Colonic mucosa (tissue), 4 donors: ENCODE data around the gene GSTA4. TPM values are rescaled to one million over a fixed set of nuclear protein-coding genes. Genes with fewer than 3 reads are reported as not detected.
A peak's percentile ranks its signal among the peaks of the same experiment; 100 is the strongest.
"Not testable (repeated sequence)": the region's sequence is repeated elsewhere in the genome, so short reads cannot be mapped to it uniquely, and the experiment has no call there.

ENCODE experiments used
- DNase-seq: peaks from one replicate; pipeline ENCODE4 v3.0.0-alpha.2; 2020
- H3K27ac ChIP-seq: fragments of 200-600 bp; one replicate; pipeline ENCODE4 v1.8.0; 2021
- H3K27me3 ChIP-seq: fragments of 200-600 bp; one replicate; pipeline ENCODE4 v1.8.0; 2021
- H3K36me3 ChIP-seq: fragments of 200-600 bp; one replicate; pipeline ENCODE4 v1.8.0; 2021
- H3K4me1 ChIP-seq: fragments of 200-600 bp; one replicate; pipeline ENCODE4 v1.8.0; 2021; ENCODE audit warnings: mild to moderate bottlenecking
- H3K4me3 ChIP-seq: fragments of 200-600 bp; one replicate; pipeline ENCODE4 v1.8.0; 2021
- H3K9ac ChIP-seq, 2 donors: one replicate each; pipeline ENCODE4 v1.7.0; 2013; ENCODE audit warnings: control low read depth in 2 of 2, low read depth in 2 of 2, low read length in 2 of 2
- H3K9me3 ChIP-seq: fragments of 200-600 bp; one replicate; pipeline ENCODE4 v1.8.0; 2021
- intact Hi-C: fragments of 100-400 bp; cut with DNase I; formaldehyde crosslinking; loops from one replicate; pipeline ENCODE4 v1.14.1; 2022
- total RNA-seq, 2 donors: library from RNA; stranded (reverse); fragmentation: NEBNext Ultra II Directional in 1 of 2; extraction: Animal tissue kit (Norgen Biotek cat#: 25700) in 1 of 2; gene quantifications; one replicate each; pipeline ENCODE4 v1.2.1, GENCODE V29; 2021
- TF ChIP-seq, protein P1 (sequence below): fragments of 200-600 bp; IDR thresholded peaks from one replicate; pipeline ENCODE4 v1.8.0; 2022; ENCODE audit warnings: antibody characterized with exemption, mild to moderate bottlenecking
- donor health status: healthy.
- donor health status: DM: no; HTN: no; CAD: no.
- donor health status: DM: no; HTN: no; CAD: no.

Gene GSTA4, protein sequence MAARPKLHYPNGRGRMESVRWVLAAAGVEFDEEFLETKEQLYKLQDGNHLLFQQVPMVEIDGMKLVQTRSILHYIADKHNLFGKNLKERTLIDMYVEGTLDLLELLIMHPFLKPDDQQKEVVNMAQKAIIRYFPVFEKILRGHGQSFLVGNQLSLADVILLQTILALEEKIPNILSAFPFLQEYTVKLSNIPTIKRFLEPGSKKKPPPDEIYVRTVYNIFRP
- 10 to 100 TPM; 13.5 to 17.0 TPM for total RNA-seq

DNA sequence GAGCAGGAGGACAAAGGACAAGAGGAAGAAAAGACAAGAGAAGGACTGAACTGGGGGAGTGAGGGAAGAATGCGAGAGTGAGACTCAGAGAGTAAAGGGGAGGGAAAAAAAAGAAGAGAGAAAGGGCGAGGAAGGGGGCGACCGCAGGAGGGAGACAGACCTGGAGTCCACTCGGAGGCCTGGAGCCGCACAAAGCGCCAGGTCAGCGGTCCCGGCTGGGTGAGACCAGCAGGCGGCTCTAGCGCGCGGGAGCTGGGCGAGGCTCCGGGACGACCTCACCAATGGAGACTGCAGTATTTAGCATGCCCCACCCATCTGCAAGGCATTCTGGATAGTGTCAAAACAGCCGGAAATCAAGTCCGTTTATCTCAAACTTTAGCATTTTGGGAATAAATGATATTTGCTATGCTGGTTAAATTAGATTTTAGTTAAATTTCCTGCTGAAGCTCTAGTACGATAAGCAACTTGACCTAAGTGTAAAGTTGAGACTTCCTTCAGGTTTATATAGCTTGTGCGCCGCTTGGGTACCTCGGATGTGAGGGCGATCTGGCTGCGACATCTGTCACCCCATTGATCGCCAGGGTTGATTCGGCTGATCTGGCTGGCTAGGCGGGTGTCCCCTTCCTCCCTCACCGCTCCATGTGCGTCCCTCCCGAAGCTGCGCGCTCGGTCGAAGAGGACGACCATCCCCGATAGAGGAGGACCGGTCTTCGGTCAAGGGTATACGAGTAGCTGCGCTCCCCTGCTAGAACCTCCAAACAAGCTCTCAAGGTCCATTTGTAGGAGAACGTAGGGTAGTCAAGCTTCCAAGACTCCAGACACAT lies at the start of gene GSTA4:
Gene GSTA4 (minus strand): TSS at position 196 of the 824 bp plus-strand sequence. CDS start 1,041 bp downstream, outside the sequence.
- H3K4me1 ChIP-seq, result not testable (repeated sequence)

DNA sequence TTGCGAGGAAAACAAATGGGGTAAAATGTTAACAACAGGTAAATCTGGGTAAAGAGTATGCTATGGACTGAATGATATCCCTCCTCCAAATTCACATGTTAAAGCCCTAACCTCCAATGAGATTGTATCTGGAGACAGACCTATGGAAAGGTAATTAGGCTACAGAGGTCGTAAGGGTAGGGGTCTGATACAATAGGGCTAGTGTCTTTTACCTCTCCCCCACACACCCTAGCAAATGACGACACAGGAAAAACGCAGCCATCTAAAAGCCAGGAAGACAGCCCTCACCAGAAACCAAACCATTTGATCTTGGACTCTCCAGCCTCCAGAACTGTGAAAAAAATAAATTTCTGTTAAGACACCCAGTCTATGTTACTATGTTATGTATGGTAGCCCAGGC lies 49.5 kb upstream of the GSTA4 start:
- no peak overlapping the region for H3K9ac ChIP-seq
- no peak overlapping the region for H3K4me3 ChIP-seq
- H3K27me3 ChIP-seq, result no peaks in the 10 kb centered on the region
- H3K27ac ChIP-seq, result no peak overlapping the region
- intact Hi-C loops, result no loop called here
- no peaks in the 10 kb centered on the region for H3K4me1 ChIP-seq
- peaks cover 4% of the 10 kb centered on the region for H3K36me3 ChIP-seq
- H3K9me3 ChIP-seq, result no peaks in the 10 kb centered on the region
- DNase-seq, result no peak
- TF ChIP-seq, protein P1, sequence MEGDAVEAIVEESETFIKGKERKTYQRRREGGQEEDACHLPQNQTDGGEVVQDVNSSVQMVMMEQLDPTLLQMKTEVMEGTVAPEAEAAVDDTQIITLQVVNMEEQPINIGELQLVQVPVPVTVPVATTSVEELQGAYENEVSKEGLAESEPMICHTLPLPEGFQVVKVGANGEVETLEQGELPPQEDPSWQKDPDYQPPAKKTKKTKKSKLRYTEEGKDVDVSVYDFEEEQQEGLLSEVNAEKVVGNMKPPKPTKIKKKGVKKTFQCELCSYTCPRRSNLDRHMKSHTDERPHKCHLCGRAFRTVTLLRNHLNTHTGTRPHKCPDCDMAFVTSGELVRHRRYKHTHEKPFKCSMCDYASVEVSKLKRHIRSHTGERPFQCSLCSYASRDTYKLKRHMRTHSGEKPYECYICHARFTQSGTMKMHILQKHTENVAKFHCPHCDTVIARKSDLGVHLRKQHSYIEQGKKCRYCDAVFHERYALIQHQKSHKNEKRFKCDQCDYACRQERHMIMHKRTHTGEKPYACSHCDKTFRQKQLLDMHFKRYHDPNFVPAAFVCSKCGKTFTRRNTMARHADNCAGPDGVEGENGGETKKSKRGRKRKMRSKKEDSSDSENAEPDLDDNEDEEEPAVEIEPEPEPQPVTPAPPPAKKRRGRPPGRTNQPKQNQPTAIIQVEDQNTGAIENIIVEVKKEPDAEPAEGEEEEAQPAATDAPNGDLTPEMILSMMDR, result no peak

More for the DNA sequence above, at the start of gene GSTA4:
- peak within 1 kb of the TSS; percentile 82 for H3K4me3 ChIP-seq
- H3K27me3 ChIP-seq, H3K36me3 ChIP-seq, intact Hi-C loops, H3K9me3 ChIP-seq: not testable (repeated sequence)
- TF ChIP-seq, protein P1, result peak; percentile 60
- H3K9ac ChIP-seq, result peak within 1 kb of the TSS; percentile 79 to 89
- peak; percentile 96 for DNase-seq
- H3K27ac ChIP-seq, result peak within 1 kb of the TSS; percentile 91

DNA sequence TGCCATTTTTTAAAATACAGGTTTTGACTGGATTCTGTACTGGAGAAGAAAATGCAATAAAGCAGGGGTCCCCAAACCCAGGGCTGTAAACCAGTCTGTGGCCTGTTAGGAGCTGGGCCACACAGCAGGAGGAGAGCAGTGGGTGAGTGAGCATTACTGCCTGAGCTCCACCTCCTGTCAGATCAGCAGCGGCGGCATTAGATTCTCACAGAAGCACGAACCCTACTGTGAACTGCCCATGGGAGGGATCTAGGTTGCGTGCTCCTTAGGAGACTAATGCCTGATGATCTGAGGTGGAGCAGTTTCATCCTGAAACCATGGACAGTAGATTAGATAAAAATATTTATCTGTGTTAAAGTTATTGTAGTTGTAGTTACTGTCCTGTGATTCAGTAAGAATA lies 49.0 kb upstream of the GSTA4 start:
- Histone ChIP-seq H3K36me3 (peaks cover 7% of the 10 kb centered on the region), H3K4me3 (no peak overlapping the region), H3K9ac (no peak overlapping the region), H3K27ac (no peak overlapping the region), H3K4me1 (no peaks in the 10 kb centered on the region), H3K9me3 (no peaks in the 10 kb centered on the region), H3K27me3 (no peaks in the 10 kb centered on the region)
- intact Hi-C loops, result no loop called here
- TF ChIP-seq, protein P1, result no peak
- no peak for DNase-seq

DNA sequence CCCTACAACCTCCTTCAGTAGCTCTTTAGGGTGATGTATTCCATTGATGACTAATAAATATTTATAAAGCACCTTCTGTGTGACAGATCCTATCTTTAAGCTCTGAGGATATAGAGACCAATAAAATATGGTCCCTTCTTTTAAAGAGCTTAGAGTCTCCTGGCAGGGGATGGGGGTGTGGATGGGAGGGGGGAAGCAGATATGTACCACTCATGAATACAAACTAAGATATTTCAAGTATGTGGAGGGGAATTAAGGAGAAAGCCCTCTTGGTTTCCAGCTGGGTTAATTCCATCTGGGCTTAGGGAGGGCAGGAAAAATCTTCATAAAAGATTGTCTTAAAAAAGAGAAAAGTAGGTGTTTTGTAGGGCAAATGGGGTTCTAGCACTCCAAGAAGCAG lies 48.5 kb upstream of the GSTA4 start:
- H3K27ac ChIP-seq, result no peak overlapping the region
- intact Hi-C loops, result no loop called here
- TF ChIP-seq, protein P1, result no peak
- H3K36me3 ChIP-seq, result peaks cover 7% of the 10 kb centered on the region
- no peaks in the 10 kb centered on the region for H3K9me3 ChIP-seq
- no peaks in the 10 kb centered on the region for H3K27me3 ChIP-seq
- H3K4me1 ChIP-seq, result no peaks in the 10 kb centered on the region
- H3K9ac ChIP-seq, result no peak overlapping the region
- H3K4me3 ChIP-seq, result no peak overlapping the region
- DNase-seq, result no peak

DNA sequence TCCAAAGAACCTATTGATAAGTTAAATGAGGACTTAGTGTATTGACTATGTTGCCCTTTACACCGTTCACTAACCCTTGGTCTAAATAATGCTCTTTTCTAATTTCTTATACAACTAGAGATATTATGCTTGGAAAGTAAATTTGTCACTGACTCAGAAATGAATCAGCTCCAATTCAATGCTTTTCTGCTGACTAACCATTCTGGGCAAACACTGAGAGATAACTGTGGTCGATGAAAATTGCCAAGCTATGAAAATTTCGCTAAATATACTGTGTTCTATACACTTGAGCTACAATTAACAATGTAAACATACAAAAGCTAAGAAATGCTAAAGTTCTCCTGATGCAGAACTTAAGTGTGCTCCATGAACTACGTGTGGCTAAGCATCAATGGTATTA lies 47.0 kb upstream of the GSTA4 start:
- Histone ChIP-seq H3K36me3 (peaks cover 7% of the 10 kb centered on the region), H3K27me3 (no peaks in the 10 kb centered on the region), H3K27ac (no peak overlapping the region), H3K9me3 (no peaks in the 10 kb centered on the region), H3K9ac (no peak overlapping the region), H3K4me3 (no peak overlapping the region), H3K4me1 (no peaks in the 10 kb centered on the region)
- TF ChIP-seq, protein P1, result no peak
- intact Hi-C loops, result no loop called here
- DNase-seq, result no peak
